Loucy (cell line): ENCODE data around the gene HDGF.

Source experiments
- CTCF ChIP-seq: fragments of 200-600 bp; sonication (generic); conservative IDR thresholded peaks from 2 replicates; pipeline ENCODE4 v1.5.1; 2014; ENCODE audit warnings: mild to moderate bottlenecking, antibody characterized with exemption, low read length
- EZH2phosphoT487 ChIP-seq: fragments of 200-600 bp; IDR thresholded peaks from 2 replicates; pipeline ENCODE4 v1.6.1; 2018; ENCODE audit warnings: antibody characterized with exemption, mild to moderate bottlenecking, moderate library complexity, borderline replicate concordance

- no peak for TF ChIP-seq CTCF
- no peak for TF ChIP-seq EZH2phosphoT487
Measured at GRCh38 chr1:156795374-156795733, 43.9 kb upstream of the HDGF start.
